Karpas-422 (cell line): ENCODE measurements around the gene INPP5A. TPM values are rescaled to one million over a fixed set of nuclear protein-coding genes. Genes with fewer than 3 reads are reported as not detected.
"Not testable (repeated sequence)": the region's sequence is repeated elsewhere in the genome, so short reads cannot be mapped to it uniquely, and the experiment has no call there.

Source experiments
- DNase-seq: peaks from one replicate; pipeline ENCODE4 v3.0.0-alpha.2; 2015
- H2AFZ ChIP-seq: fragments of 200-600 bp; sonication (generic); 2 replicates; pipeline ENCODE4 v1.6.1; 2014; ENCODE audit warnings: antibody characterized with exemption, low read length, mixed read lengths
- H3K27ac ChIP-seq: fragments of 200-600 bp; sonication (generic); 2 replicates; pipeline ENCODE4 v1.5.1; 2014; ENCODE audit warnings: mild to moderate bottlenecking, low read length, moderate library complexity
- H3K27me3 ChIP-seq: fragments of 200-600 bp; sonication (generic); 2 replicates; pipeline ENCODE4 v1.6.1; 2014; ENCODE audit warnings: low read length, mixed read lengths
- H3K36me3 ChIP-seq: fragments of 200-600 bp; sonication (generic); 2 replicates; pipeline ENCODE4 v1.6.1; 2014; ENCODE audit warnings: low read length, mixed read lengths; ENCODE audit not compliant: insufficient read depth
- H3K4me1 ChIP-seq: fragments of 200-600 bp; sonication (generic); 2 replicates; pipeline ENCODE4 v1.6.1; 2014; ENCODE audit warnings: mild to moderate bottlenecking, low read length, mixed read lengths
- H3K4me2 ChIP-seq: fragments of 200-600 bp; sonication (generic); 2 replicates; pipeline ENCODE4 v1.6.1; 2014; ENCODE audit warnings: low read length, low read depth, mild to moderate bottlenecking; ENCODE audit not compliant: poor library complexity, severe bottlenecking
- H3K4me3 ChIP-seq: fragments of 200-600 bp; sonication (generic); 2 replicates; pipeline ENCODE4 v1.5.1; 2014; ENCODE audit warnings: mild to moderate bottlenecking, antibody characterized with exemption, low read length, mixed read lengths
- H3K79me2 ChIP-seq: fragments of 200-600 bp; sonication (generic); 2 replicates; pipeline ENCODE4 v1.6.1; 2014; ENCODE audit warnings: mild to moderate bottlenecking, low read length, mixed read lengths
- H3K9ac ChIP-seq: fragments of 200-600 bp; sonication (generic); 2 replicates; pipeline ENCODE4 v1.6.0; 2014; ENCODE audit warnings: low read length
- H3K9me2 ChIP-seq: fragments of 200-600 bp; sonication (generic), shearing (Covaris generic); replicated peaks from 2 replicates; pipeline ENCODE4 v1.6.0; 2014; ENCODE audit warnings: mild to moderate bottlenecking, low read length, moderate library complexity; ENCODE audit not compliant: insufficient read depth
- H3K9me3 ChIP-seq: fragments of 300-700, 200-600 bp; sonication (generic); 2 replicates; pipeline ENCODE4 v1.6.1; 2014; ENCODE audit warnings: low read length, mixed read lengths
- H4K20me1 ChIP-seq: fragments of 200-600 bp; sonication (generic); 2 replicates; pipeline ENCODE4 v1.6.1; 2014; ENCODE audit warnings: mild to moderate bottlenecking, antibody characterized with exemption, low read length, low read depth; ENCODE audit not compliant: insufficient read depth
- total RNA-seq: library from RNA; depleted of rRNA; stranded (reverse); fragments of >200 nt; shearing (Covaris generic); gene quantifications from 2 replicates; pipeline ENCODE4 v1.2.3, GENCODE V29; 2014; ENCODE audit warnings: low replicate concordance

INPP5A gene
- total RNA-seq, 1 experiment from 2014 or later = 9.1 TPM

- no peak for DNase-seq
- no peak overlapping the region for H3K9ac ChIP-seq
These were observed 162.8 kb downstream of the INPP5A start for GRCh38 chr10:132700156-132701098.

DNA sequence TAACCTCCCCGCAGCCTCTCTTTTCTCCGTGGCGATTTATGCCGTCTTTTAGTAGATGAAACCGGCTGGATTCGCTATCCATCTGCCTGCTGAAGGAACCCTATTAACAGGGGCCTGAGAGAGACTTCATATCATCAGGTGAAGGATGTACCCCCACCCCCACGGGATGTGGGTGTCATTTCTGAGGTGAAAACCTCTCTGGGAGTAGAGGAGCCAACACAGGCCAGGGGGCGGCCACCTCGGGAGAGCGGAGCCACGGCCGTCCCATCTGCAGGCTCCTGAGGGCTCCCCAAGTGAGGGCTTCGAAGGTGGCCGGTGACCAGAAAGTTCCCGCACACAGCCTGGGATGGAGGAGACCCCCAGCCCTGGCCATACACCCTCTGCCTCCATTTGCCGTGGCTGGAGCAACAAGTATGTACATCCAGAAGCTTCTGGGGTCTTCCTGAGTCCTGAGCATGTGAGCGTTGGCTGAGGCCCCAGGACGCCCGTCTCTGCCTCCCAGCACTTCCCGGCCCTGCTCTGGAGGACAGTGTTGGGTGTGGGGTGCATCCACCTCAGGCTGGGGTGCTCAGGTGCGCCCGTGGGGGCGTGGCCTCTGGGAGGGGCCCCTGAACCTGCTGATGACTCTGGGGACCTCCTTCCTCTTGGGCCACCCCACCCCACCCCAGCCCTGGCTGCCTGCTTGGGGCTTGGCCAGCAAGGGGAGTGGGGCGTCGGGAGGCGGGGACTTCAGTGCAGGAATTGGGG is 163.7 kb downstream of the INPP5A start:
- H3K4me3 ChIP-seq = no peak overlapping the region
- no peaks in the 10 kb centered on the region for H3K4me1 ChIP-seq
- H3K4me2 ChIP-seq = no peak overlapping the region
- no peaks in the 10 kb centered on the region for H3K9me2 ChIP-seq
- no peaks in the 10 kb centered on the region for H4K20me1 ChIP-seq
- no peaks in the 10 kb centered on the region; the same call in 1 of the 2 replicates for H3K36me3 ChIP-seq
- H3K27ac ChIP-seq = no peak overlapping the region
- H3K9me3 ChIP-seq = peaks cover 5% of the 10 kb centered on the region
- no peak for DNase-seq
- H3K9ac ChIP-seq = no peak overlapping the region
- no peaks in the 10 kb centered on the region for H3K79me2 ChIP-seq
- no peak overlapping the region for H2AFZ ChIP-seq
- H3K27me3 ChIP-seq = no peaks in the 10 kb centered on the region

More at GRCh38 chr10:132700156-132701098, 162.8 kb downstream of the INPP5A start:
- Histone ChIP-seq H3K9me2 (no peaks in the 10 kb centered on the region), H3K36me3 (no peaks in the 10 kb centered on the region), H3K4me2 (no peak overlapping the region), H3K27ac (no peak overlapping the region), H3K79me2 (no peaks in the 10 kb centered on the region), H4K20me1 (no peaks in the 10 kb centered on the region), H2AFZ (no peak overlapping the region), H3K4me1 (no peaks in the 10 kb centered on the region), H3K9me3 (no peaks in the 10 kb centered on the region; the same call in 1 of the 2 replicates), H3K4me3 (no peak overlapping the region), H3K27me3 (no peaks in the 10 kb centered on the region)

- no peak overlapping the region for H2AFZ ChIP-seq
- H3K4me1 ChIP-seq = no peaks in the 10 kb centered on the region
- peaks cover 7% of the 10 kb centered on the region for H3K9me3 ChIP-seq
- H4K20me1 ChIP-seq = no peaks in the 10 kb centered on the region
- H3K27me3 ChIP-seq = no peaks in the 10 kb centered on the region
- H3K79me2 ChIP-seq = no peaks in the 10 kb centered on the region
- no peak overlapping the region for H3K4me3 ChIP-seq
- H3K27ac ChIP-seq = no peak overlapping the region
- no peaks in the 10 kb centered on the region; the same call in 1 of the 2 replicates for H3K36me3 ChIP-seq
- DNase-seq = no peak
- H3K4me2 ChIP-seq = no peak overlapping the region
- no peaks in the 10 kb centered on the region for H3K9me2 ChIP-seq
- H3K9ac ChIP-seq = no peak overlapping the region
These were observed 164.2 kb downstream of the INPP5A start for GRCh38 chr10:132701846-132702190.

DNA sequence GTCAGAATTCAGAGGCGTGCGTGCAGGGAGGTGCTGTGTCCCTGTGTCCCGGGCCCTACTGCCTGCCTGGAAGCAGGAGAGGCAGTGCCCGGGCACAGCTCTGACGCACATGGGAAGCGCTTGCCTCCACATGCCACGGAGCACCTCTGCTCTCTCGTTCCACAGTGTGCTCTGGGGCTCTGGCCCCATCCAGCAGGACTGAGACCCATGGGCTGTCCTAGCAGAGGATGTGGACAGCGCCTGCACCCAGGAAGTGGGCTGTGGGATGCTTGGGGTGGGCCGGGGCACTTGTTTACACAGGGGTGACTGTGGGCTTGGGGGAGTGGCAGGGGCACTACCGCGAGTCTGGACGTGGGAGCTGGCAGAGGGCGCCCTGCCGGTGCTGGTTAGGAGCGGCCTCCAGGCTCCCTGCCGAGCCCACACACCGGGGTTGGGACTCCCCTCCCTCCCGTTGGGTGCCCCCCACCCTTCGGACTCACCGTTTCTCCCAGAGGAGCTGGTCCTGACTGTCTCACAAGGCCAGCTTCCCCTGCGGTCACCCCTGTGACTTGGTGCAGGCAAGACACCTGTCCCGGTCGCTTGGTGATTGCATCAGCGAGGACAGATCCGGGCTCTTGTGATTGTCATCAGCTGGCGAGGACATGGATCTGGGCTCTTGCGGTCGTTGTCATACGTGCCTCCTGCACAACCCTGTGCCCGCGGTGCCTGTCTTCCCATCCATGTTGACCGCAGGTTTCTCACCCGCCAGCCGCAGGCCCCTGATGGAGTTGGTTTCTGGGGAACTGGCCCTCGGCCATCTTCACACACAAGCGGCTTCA is 165.2 kb downstream of the INPP5A start:
- H4K20me1 ChIP-seq = no peaks in the 10 kb centered on the region
- no peak overlapping the region for H3K4me2 ChIP-seq
- H3K9me2 ChIP-seq = no peaks in the 10 kb centered on the region
- H2AFZ ChIP-seq = no peak overlapping the region
- no peaks in the 10 kb centered on the region for H3K79me2 ChIP-seq
- no peaks in the 10 kb centered on the region; the same call in 1 of the 2 replicates for H3K36me3 ChIP-seq
- no peak overlapping the region for H3K27ac ChIP-seq
- H3K4me1 ChIP-seq = no peaks in the 10 kb centered on the region
- H3K4me3 ChIP-seq = no peak overlapping the region
- no peak for DNase-seq
- H3K27me3 ChIP-seq = no peaks in the 10 kb centered on the region
- H3K9me3 ChIP-seq = peaks cover 7% of the 10 kb centered on the region
- H3K9ac ChIP-seq = no peak overlapping the region

DNA sequence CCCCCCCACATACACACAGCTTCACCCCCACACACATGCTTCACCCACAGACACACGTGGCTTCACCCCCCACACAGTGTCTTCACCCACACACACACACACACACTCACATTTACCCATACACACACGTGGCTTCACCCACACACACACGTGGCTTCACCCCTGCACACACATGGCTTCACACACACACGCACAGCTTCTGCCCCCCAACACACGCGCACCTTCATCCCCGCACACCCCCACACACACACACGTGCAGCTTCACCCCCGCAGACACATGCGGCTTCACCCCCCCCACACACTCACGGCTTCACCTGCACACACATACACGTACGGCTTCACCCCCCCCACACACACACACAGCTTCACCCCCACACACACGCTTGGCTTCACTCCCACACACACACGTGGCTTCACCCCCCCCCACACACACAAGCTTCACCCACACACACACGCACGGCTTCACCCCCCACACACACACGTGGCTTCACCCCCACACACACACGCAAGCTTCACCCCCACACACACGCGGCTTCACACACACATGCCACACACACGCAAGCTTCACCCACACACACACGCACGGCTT is 165.9 kb downstream of the INPP5A start:
- no peak overlapping the region for H3K27ac ChIP-seq
- no peak overlapping the region for H3K4me3 ChIP-seq
- H3K36me3 ChIP-seq = no peaks in the 10 kb centered on the region; the same call in 1 of the 2 replicates
- H3K9ac ChIP-seq = no peak overlapping the region
- H3K79me2 ChIP-seq = no peaks in the 10 kb centered on the region
- H3K9me3 ChIP-seq = peaks cover 7% of the 10 kb centered on the region
- no peaks in the 10 kb centered on the region for H3K27me3 ChIP-seq
- no peaks in the 10 kb centered on the region for H4K20me1 ChIP-seq
- H2AFZ ChIP-seq = no peak overlapping the region
- H3K4me2 ChIP-seq = no peak overlapping the region
- no peak for DNase-seq
- no peaks in the 10 kb centered on the region for H3K4me1 ChIP-seq
- H3K9me2 ChIP-seq = no peaks in the 10 kb centered on the region

GRCh38 chr10:132704008-132704814 is 166.6 kb downstream of the INPP5A start:
- no peaks in the 10 kb centered on the region; the same call in 1 of the 2 replicates for H3K36me3 ChIP-seq
- no peaks in the 10 kb centered on the region for H3K27me3 ChIP-seq
- no peak overlapping the region for H3K27ac ChIP-seq
- no peaks in the 10 kb centered on the region for H3K79me2 ChIP-seq
- no peak overlapping the region for H3K9ac ChIP-seq
- H2AFZ ChIP-seq = no peak overlapping the region
- no peak for DNase-seq
- H3K4me3 ChIP-seq = no peak overlapping the region
- no peaks in the 10 kb centered on the region for H3K4me1 ChIP-seq
- H3K4me2 ChIP-seq = no peak overlapping the region
- no peaks in the 10 kb centered on the region for H3K9me2 ChIP-seq
- no peaks in the 10 kb centered on the region for H4K20me1 ChIP-seq
- peaks cover 7% of the 10 kb centered on the region for H3K9me3 ChIP-seq

- not testable (repeated sequence) for H2AFZ ChIP-seq, H3K4me2 ChIP-seq, H3K9me2 ChIP-seq, H3K36me3 ChIP-seq, H3K9me3 ChIP-seq, H3K79me2 ChIP-seq, DNase-seq, H3K4me1 ChIP-seq, H4K20me1 ChIP-seq, H3K27me3 ChIP-seq, H3K9ac ChIP-seq, H3K4me3 ChIP-seq, H3K27ac ChIP-seq
These were observed 167.2 kb downstream of the INPP5A start for GRCh38 chr10:132704815-132705064.
